Stomach (tissue), 9 donors: ENCODE data around the gene LRRC28. TPM values are rescaled to one million over a fixed set of nuclear protein-coding genes. Genes with fewer than 3 reads are reported as not detected.

ENCODE experiments used
- DNase-seq, 2 donors: peaks; one replicate each; pipeline versions ENCODE4 v3.0.0 to v3.0.0-alpha.2; 2013 to 2019
- H3K27ac ChIP-seq, 5 donors: fragments of 200-600 bp in 4 of 5; sonication (generic) in 4 of 5; one replicate each; pipeline ENCODE4 v1.5.1; 2013 to 2019; ENCODE audit warnings: mild to moderate bottlenecking in 1 of 5, moderate library complexity in 1 of 5
- H3K27me3 ChIP-seq, 3 donors: fragments of 200-600 bp; sonication (generic); one replicate each; pipeline ENCODE4 v1.5.1; 2017 to 2019; ENCODE audit warnings: mixed run types in 1 of 3
- H3K36me3 ChIP-seq, 4 donors: fragments of 200-600 bp; sonication (generic); 1 replicate in 3 of 4; 2 replicates in 1 of 4; pipeline ENCODE4 v1.5.1; 2016 to 2019
- H3K4me1 ChIP-seq, 4 donors: fragments of 200-600 bp; sonication (generic); one replicate each; pipeline ENCODE4 v1.5.1; 2016 to 2019
- H3K4me3 ChIP-seq, 4 donors: fragments of 200-600 bp; sonication (generic) in 3 of 4; one replicate each; pipeline ENCODE4 v1.5.1; 2016 to 2019; ENCODE audit warnings: mild to moderate bottlenecking in 1 of 4
- H3K9me3 ChIP-seq, 4 donors: fragments of 200-600 bp; sonication (generic); one replicate each; pipeline ENCODE4 v1.5.1; 2016 to 2019
- EP300 ChIP-seq: sonication (generic); formaldehyde crosslinking; IDR thresholded peaks from one replicate; pipeline ENCODE4 v1.6.1; 2017; ENCODE audit warnings: antibody characterized with exemption
- POLR2A ChIP-seq, 4 donors: fragments of 450-650 bp; IDR thresholded peaks; one replicate each; pipeline ENCODE4 v1.6.1; 2016; ENCODE audit warnings: antibody characterized with exemption in 4 of 4, control low read depth in 2 of 4, mild to moderate bottlenecking in 1 of 4, moderate library complexity in 1 of 4
- POLR2AphosphoS5 ChIP-seq, 3 donors: sonication (generic); formaldehyde crosslinking; IDR thresholded peaks; one replicate each; pipeline ENCODE4 v1.6.1; 2016; ENCODE audit warnings: antibody characterized with exemption in 3 of 3
- WGBS, 5 donors: extraction: QIAGEN DNeasy Blood & Tissue Kit in 3 of 5; methylation state at CpG; one replicate each; pipeline versions ENCODE4 v1.1.5 to v1.1.7; 2013 to 2018; 5-methylcytosine and 5-hydroxymethylcytosine counted together
- intact Hi-C: fragments of 100-400 bp; cut with DNase I; formaldehyde crosslinking; loops from one replicate; pipeline ENCODE4 v1.15.1; 2023; ENCODE audit warnings: low total_unique reads
- polyA plus RNA-seq, 3 donors: library from polyadenylated mRNA; stranded (reverse); fragments of 200-250 nt; gene quantifications; one replicate each; pipeline ENCODE4 v1.2.3, GENCODE V29; 2013
- total RNA-seq, 5 donors: library from RNA; depleted of rRNA; stranded (reverse); fragments of >200 nt; gene quantifications; one replicate each; pipeline versions ENCODE4 v1.1.0 to v1.2.3, GENCODE V29; 2014 to 2016
- TF ChIP-seq, protein P1 (sequence below), 7 experiments: fragments of 450-650 bp in 4 of 7; fragments of 200-600 bp in 3 of 7; sonication (generic) in 3 of 7; IDR thresholded peaks; one replicate each; pipeline ENCODE4 v1.5.1; 2016 to 2019; ENCODE audit warnings: antibody characterized with exemption in 7 of 7, control low read depth in 2 of 7, mild to moderate bottlenecking in 1 of 7
- donor health status: healthy with polysubstance abuse.
- donor health status: Bipolar disorder and iron deficiency.
- donor health status: healthy.

The LRRC28 gene
- total and polyA plus RNA-seq, 8 donors = 9.6 to 82.6 (median 26.2) TPM

DNA sequence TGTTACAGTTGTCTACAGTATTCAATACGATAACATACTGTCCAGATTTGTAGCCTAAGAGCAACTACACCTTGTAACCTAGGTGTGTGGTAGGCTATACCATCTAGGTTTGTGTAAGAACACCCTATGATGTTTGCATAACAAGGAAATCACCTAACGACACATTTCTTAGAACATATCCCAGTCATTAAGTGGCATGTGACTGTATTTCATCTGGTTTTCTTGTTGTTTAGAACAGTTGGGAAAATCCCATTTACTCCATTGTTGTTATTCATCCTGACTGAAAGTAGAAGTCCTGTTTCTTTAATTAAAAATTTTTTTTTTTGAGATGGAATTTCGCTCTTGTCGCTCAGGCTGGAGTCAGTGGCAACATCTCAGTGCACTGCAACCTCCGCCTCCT is 31.3 kb downstream of the LRRC28 start:
- no peak for TF ChIP-seq POLR2A (IDR thresholded peaks at IDR 0.05)
- TF ChIP-seq POLR2AphosphoS5 (IDR thresholded peaks at IDR 0.05) = no peak
- no peak for TF ChIP-seq EP300
- TF ChIP-seq, protein P1, sequence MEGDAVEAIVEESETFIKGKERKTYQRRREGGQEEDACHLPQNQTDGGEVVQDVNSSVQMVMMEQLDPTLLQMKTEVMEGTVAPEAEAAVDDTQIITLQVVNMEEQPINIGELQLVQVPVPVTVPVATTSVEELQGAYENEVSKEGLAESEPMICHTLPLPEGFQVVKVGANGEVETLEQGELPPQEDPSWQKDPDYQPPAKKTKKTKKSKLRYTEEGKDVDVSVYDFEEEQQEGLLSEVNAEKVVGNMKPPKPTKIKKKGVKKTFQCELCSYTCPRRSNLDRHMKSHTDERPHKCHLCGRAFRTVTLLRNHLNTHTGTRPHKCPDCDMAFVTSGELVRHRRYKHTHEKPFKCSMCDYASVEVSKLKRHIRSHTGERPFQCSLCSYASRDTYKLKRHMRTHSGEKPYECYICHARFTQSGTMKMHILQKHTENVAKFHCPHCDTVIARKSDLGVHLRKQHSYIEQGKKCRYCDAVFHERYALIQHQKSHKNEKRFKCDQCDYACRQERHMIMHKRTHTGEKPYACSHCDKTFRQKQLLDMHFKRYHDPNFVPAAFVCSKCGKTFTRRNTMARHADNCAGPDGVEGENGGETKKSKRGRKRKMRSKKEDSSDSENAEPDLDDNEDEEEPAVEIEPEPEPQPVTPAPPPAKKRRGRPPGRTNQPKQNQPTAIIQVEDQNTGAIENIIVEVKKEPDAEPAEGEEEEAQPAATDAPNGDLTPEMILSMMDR (IDR thresholded peaks at IDR 0.05) = no peak
- Histone ChIP-seq H3K27me3 (no peaks in the 10 kb centered on the region), H3K9me3 (no peaks in the 10 kb centered on the region), H3K27ac (no peak overlapping the region), H3K4me1 (peaks cover 0 to 4% (median 0%) of the 10 kb centered on the region in 4 donors), H3K36me3 (peaks cover 0 to 6% (median 2%) of the 10 kb centered on the region in 4 donors), H3K4me3 (no peak overlapping the region)
- WGBS, 5 donors = 91 to 95% (median 93%) methylated on average over 5 of the region's 5 CpGs
- intact Hi-C loops = no loop called here
- DNase-seq = no peak

DNA sequence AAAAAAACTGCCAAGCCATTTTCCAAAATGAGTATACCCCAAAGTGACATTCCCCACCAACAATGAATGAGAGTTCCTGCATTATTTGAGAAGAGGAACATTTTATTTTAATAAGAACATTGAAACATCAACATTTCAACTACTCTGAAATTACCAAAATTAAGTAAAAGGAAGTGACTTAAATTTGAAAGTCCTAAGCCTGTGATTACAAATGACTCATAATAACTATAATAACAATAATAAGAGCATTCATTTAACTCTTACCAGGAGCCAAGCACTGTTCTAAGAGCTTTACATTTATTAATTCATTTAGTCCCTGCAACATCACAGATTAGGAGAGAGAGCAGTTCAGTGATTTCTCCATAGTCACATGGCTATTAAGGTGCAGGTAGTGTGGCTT is 32.4 kb downstream of the LRRC28 start:
- Histone ChIP-seq H3K27ac (no peak overlapping the region), H3K4me1 (peaks cover 0 to 4% (median 0%) of the 10 kb centered on the region in 4 donors), H3K9me3 (no peaks in the 10 kb centered on the region), H3K27me3 (no peaks in the 10 kb centered on the region), H3K4me3 (no peak overlapping the region), H3K36me3 (peaks cover 0 to 8% (median 5%) of the 10 kb centered on the region in 4 donors)
- no peak for DNase-seq
- TF ChIP-seq EP300 = no peak
- TF ChIP-seq POLR2A (IDR thresholded peaks at IDR 0.05) = no peak
- intact Hi-C loops = no loop called here

DNA sequence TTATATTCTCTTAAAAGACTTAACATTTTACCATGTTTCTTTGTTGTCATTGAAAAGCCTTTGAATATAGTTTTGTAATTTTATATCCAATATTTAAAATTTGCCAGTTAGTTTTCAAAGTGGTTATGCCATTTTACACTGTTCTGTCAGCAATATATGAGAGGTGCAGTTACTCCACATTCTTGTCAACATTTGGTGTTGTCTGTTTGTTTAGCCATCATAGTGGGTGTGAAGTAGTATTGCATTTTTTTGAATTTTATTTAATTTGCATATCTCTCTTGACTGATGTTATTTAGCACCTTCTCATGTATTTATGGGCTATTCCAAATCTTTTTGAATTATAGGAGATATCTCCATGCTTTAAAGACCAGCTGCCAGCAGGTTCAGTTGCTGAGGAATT is 40.4 kb downstream of the LRRC28 start:
- H3K36me3 ChIP-seq = peaks cover 0 to 31% (median 20%) of the 10 kb centered on the region in 4 donors
- intact Hi-C loops = no loop called here
- no peak overlapping the region for H3K27ac ChIP-seq
- TF ChIP-seq EP300 (no peak), POLR2A (IDR thresholded peaks at IDR 0.05) (no peak), POLR2AphosphoS5 (IDR thresholded peaks at IDR 0.05) (no peak)
- TF ChIP-seq, protein P1 (IDR thresholded peaks at IDR 0.05) = no peak
- no peaks in the 10 kb centered on the region for H3K4me1 ChIP-seq
- H3K4me3 ChIP-seq = no peak overlapping the region
- H3K27me3 ChIP-seq = no peaks in the 10 kb centered on the region
- no peak for DNase-seq
- no peaks in the 10 kb centered on the region for H3K9me3 ChIP-seq

DNA sequence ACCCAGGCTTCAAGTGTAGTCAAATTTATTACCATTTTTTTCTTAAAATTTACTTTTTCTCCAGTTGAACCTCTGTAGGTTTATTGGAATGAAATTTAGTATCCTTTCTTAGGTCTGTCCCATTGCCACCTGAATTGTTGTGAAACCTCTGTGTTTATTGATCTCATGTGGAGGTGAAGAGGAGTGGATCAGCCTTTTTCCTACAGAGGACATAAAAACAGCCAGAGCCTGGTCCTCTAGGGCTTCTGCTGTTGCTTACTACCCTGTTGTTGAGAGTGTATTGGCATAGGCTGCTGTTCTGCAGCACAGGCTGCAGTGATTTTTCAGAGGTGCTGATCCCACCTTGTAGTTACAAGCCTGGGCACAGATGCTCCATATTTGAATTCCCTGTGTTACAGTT is 44.6 kb downstream of the LRRC28 start:
- Histone ChIP-seq H3K27ac (peak overlapping the region in 1 of 5 donors; percentile 2), H3K4me3 (no peak overlapping the region), H3K36me3 (peaks cover 0 to 19% (median 14%) of the 10 kb centered on the region in 4 donors), H3K4me1 (peaks cover 0 to 8% (median 3%) of the 10 kb centered on the region in 4 donors), H3K27me3 (no peaks in the 10 kb centered on the region), H3K9me3 (no peaks in the 10 kb centered on the region)
- intact Hi-C loops = no loop called here
- TF ChIP-seq EP300 (no peak), POLR2A (IDR thresholded peaks at IDR 0.05) (no peak), POLR2AphosphoS5 (IDR thresholded peaks at IDR 0.05) (no peak)
- TF ChIP-seq, protein P1 (IDR thresholded peaks at IDR 0.05) = no peak
- no peak for DNase-seq

DNA sequence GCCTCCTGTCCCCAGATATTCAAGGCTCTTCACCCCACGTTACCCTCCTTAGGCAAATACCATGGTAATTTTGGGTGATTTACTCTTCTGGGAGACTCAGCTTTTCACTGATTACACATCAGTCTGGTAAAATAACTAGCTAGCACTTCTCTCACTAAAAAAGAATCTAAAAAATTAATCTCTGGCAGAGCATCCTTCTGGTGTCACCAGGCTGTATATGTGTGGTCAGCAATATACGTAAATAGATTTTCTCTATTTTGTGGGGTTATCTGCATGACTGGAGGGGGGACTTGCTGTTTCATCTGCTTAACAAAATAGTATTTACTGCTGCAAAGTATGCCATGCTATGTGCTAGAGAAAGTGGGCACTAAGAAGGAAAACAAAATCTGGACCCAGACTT is 45.1 kb downstream of the LRRC28 start:
- intact Hi-C loops = no loop called here
- H3K27ac ChIP-seq = peak overlapping the region in 1 of 5 donors; percentile 2
- WGBS, 5 donors = 75 to 93% (median 86%) methylated on average over 2 of the region's 2 CpGs

More for the DNA sequence above, 45.1 kb downstream of the LRRC28 start:
- Histone ChIP-seq H3K4me1 (peaks cover 0 to 8% (median 3%) of the 10 kb centered on the region in 4 donors), H3K4me3 (no peak overlapping the region), H3K9me3 (no peaks in the 10 kb centered on the region), H3K27me3 (no peaks in the 10 kb centered on the region), H3K36me3 (peaks cover 0 to 14% (median 12%) of the 10 kb centered on the region in 4 donors)
- DNase-seq = no peak
- TF ChIP-seq POLR2AphosphoS5 (IDR thresholded peaks at IDR 0.05) (no peak), POLR2A (IDR thresholded peaks at IDR 0.05) (no peak), EP300 (no peak)
- TF ChIP-seq, protein P1 (IDR thresholded peaks at IDR 0.05) = no peak
